Mucosa of rectum (tissue), 2 donors: ENCODE data around the gene HCFC1R1.

Source experiments
- H3K27ac ChIP-seq, 2 donors: one replicate each; pipeline ENCODE4 v1.7.0; 2013; ENCODE audit warnings: inconsistent platforms in 2 of 2, low read depth in 2 of 2, low read length in 2 of 2
- H3K27me3 ChIP-seq, 2 donors: one replicate each; pipeline ENCODE4 v1.7.0; 2013; ENCODE audit warnings: low read length in 2 of 2; ENCODE audit not compliant: control insufficient read depth in 2 of 2, insufficient read depth in 2 of 2
- H3K36me3 ChIP-seq, 2 donors: one replicate each; pipeline ENCODE4 v1.7.0; 2013; ENCODE audit warnings: low read length in 2 of 2; ENCODE audit not compliant: control insufficient read depth in 2 of 2, insufficient read depth in 2 of 2
- H3K4me1 ChIP-seq, 2 donors: one replicate each; pipeline ENCODE4 v1.7.0; 2013; ENCODE audit warnings: low read length in 2 of 2, mild to moderate bottlenecking in 1 of 2; ENCODE audit not compliant: control insufficient read depth in 2 of 2, insufficient read depth in 2 of 2
- H3K4me3 ChIP-seq, 2 donors: one replicate each; pipeline ENCODE4 v1.7.0; 2013; ENCODE audit warnings: low read length in 2 of 2
- H3K9ac ChIP-seq, 2 donors: one replicate each; pipeline ENCODE4 v1.7.0; 2013; ENCODE audit warnings: low read length in 2 of 2, low read depth in 1 of 2, mild to moderate bottlenecking in 1 of 2
- H3K9me3 ChIP-seq, 2 donors: one replicate each; pipeline ENCODE4 v1.7.0; 2013; ENCODE audit warnings: low read length in 2 of 2; ENCODE audit not compliant: control insufficient read depth in 2 of 2
- donor health status: healthy.
- donor health status: Normal muscosa, but diverticular disease.

HCFC1R1 gene

DNA sequence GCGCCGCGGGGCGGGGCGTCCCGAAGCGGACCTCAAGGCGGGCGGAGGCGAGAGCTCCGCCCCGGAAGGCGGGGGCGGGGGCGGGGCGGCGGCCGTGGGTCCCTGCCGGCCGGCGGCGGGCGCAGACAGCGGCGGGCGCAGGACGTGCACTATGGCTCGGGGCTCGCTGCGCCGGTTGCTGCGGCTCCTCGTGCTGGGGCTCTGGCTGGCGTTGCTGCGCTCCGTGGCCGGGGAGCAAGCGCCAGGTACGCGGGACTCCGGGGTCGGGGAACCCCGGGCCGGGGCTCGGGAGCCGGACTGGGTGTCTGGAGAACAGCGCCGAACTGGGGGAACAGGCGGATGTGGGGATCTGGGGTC is 3.5 kb downstream of the HCFC1R1 start, which contains the start of gene TNFRSF12A:
Gene TNFRSF12A, plus strand, starts transcription at position 122 of the 357 bp plus-strand sequence. Its CDS starts 30 bp downstream, at position 152.
- H3K4me3 ChIP-seq, result peak within 1 kb of the TSS; percentile 75 to 84
- H3K4me1 ChIP-seq, result peaks cover 36 to 37% of the 10 kb centered on the region in 2 donors
- no peaks in the 10 kb centered on the region for H3K36me3 ChIP-seq
- peak within 1 kb of the TSS; percentile 68 to 84 for H3K9ac ChIP-seq
- H3K27ac ChIP-seq, result peak within 1 kb of the TSS; percentile 79 to 90
- no peaks in the 10 kb centered on the region for H3K9me3 ChIP-seq
- H3K27me3 ChIP-seq, result peaks cover 0 to 5% of the 10 kb centered on the region in 2 donors

DNA sequence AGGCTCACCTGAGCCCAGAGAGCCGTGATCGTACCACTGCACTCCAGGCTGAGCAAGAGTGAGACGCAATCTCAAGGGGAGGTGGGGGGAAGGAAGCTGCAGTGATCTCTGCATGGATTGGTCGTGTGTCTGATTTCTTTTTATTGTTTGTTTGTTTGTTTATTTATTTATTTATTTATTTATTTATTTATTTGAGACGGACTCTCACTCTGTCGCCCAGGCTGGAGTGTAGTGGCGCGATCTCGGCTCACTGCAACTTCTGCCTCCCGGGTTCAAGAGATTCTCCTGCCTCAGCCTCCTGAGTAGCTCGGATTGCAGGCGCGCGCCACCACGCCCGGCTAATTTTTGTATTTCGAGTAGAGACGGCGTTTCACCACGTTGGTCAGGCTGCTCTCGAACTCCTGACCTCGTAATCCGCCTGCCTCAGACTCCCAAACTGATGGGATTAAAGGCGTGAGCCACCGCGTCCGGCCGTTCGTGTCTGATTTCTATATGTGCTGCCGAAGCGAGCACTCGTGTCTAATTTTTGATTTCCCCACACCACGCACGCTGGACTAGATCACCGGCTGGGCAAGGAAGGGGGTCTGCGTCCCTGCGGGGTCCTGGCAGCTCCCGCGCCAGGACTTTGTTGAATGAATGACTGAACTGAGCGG is 4.0 kb downstream of the HCFC1R1 start:
- H3K9ac ChIP-seq, result no peak overlapping the region
- peak overlapping the region in 1 of 2 donors; percentile 79 for H3K27ac ChIP-seq
- H3K36me3 ChIP-seq, result no peaks in the 10 kb centered on the region
- H3K4me1 ChIP-seq, result peaks cover 36 to 37% of the 10 kb centered on the region in 2 donors
- no peaks in the 10 kb centered on the region for H3K9me3 ChIP-seq
- peak overlapping the region; percentile 64 to 73 for H3K4me3 ChIP-seq
- peaks cover 0 to 5% of the 10 kb centered on the region in 2 donors for H3K27me3 ChIP-seq

DNA sequence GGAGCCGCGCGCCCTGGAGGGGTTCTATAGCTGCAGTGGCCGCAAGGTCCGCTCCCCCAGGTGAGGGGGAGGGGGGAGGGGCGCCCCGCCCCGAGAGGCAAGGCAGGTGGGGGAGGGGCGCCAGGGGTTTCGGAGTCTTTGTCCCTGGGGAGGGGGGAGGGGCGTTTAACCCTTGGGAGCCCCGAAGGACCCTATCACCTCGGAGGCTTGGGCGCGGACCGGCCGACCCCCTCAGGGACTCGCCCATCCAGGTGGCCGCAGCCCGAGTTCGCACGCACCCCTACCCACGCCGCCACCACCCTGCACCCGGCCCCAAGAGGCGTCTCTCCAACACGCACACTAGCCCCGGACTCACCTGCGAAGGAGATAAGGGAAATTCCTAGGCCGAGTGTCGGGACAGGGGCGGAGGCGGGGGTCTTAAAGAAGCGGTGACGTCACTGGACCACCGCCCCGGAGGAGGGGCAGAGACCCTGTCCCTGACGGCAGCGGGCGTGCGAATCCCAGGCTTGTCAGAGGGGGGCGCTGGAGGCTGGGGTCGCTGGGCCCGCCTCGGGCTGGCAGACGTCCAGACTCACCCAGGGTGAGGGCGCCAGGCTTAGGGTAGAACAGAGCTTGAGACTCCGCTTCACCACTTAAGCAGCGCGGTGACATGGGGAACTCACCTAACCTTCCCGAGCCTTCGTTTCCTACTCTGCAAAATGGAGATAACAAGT is 5.8 kb downstream of the HCFC1R1 start, which contains the start of gene CLDN6:
Gene CLDN6, minus strand, starts transcription at position 390 of the 713 bp plus-strand sequence. CDS start 2,162 bp downstream, outside the sequence.
- H3K4me1 ChIP-seq, result peaks cover 29 to 31% of the 10 kb centered on the region in 2 donors

DNA sequence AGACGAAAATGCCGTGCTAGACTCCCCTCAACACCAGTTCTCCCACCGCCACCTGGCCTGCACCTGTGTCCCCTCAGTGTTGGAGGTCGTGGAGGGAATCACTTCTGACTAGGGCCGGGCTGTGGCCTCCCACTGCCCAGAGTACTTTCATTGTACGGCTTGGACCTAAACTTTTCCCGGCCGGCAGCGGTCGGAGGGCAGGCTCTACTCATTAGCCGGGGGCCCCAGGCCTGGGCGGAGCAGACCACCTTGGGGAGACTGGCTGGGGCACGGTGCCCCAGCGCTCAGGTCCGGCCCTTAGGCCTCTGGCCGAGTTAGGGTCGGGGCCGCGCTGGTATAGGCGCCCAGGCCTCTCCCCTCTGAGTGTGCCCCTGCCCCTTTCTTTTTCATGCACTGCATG is 6.4 kb downstream of the HCFC1R1 start:
- Histone ChIP-seq H3K36me3 (no peaks in the 10 kb centered on the region), H3K27ac (no peak overlapping the region), H3K4me1 (peaks cover 23 to 28% of the 10 kb centered on the region in 2 donors), H3K27me3 (peaks cover 0 to 5% of the 10 kb centered on the region in 2 donors), H3K9me3 (no peaks in the 10 kb centered on the region), H3K9ac (no peak overlapping the region), H3K4me3 (no peak overlapping the region)

More for the DNA sequence above, 5.8 kb downstream of the HCFC1R1 start, which contains the start of gene CLDN6:
- Histone ChIP-seq H3K36me3 (no peaks in the 10 kb centered on the region), H3K4me3 (no peak within 1 kb of the TSS), H3K9ac (peak within 1 kb of the TSS in 1 of 2 donors; percentile 20), H3K27me3 (peaks cover 0 to 5% of the 10 kb centered on the region in 2 donors), H3K27ac (no peak within 1 kb of the TSS), H3K9me3 (no peaks in the 10 kb centered on the region)

DNA sequence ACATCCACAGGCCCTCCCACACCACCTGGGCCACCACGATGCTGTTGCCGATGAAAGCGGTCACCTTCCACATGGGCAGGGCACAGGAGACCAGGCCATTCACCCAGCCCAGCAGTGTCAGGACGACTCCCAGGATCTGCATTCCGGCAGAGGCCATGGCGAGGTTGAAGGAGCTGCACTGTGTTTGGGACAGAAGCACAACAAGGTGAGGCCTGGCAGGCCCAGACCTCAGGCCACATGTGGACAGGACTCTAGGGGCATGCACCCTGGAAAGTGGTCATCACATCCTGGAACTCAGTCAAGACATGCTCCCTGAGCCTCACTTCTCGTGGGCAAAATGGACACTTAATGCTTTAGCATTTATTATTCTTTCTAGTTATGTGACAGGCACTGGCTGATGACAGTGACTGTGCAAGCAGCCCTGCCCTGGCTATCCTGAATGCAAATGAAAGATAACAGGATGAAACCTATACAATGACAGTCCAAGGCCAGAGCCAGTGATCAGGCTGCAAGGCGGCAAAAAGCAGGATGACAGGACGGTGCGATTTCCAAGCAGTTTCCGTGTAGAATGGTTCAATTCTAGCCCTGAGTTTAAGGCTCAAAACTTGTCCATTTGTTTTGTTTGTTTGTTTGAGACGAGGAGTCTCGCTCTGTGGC is 7.7 kb downstream of the HCFC1R1 start:
- no peak overlapping the region for H3K9ac ChIP-seq
- no peak overlapping the region for H3K27ac ChIP-seq
- peaks cover 18 to 19% of the 10 kb centered on the region in 2 donors for H3K4me1 ChIP-seq
- H3K36me3 ChIP-seq, result no peaks in the 10 kb centered on the region
- no peaks in the 10 kb centered on the region for H3K9me3 ChIP-seq
- H3K4me3 ChIP-seq, result no peak overlapping the region
- peaks cover 5% of the 10 kb centered on the region in 2 donors for H3K27me3 ChIP-seq

DNA sequence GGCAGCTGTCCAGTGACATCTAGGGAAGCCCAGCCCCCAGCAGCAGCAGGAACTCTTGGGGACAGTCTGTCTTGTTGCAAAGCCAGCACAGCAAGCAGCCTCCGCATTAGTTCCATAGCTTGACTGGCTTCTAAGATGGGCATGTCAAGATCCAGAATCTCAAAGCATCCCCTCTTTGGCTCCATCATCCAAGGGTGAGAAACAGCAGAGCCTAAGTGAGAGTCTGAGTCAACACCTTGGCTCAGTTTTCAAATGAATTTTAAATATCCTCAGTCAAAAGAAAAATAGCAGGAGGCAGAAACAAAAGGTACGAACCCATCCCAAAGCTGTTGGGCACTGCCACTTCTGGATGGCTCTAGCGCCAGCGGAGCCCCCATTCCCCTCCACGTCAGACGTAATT is 8.8 kb downstream of the HCFC1R1 start:
- H3K27me3 ChIP-seq, result peaks cover 5 to 7% of the 10 kb centered on the region in 2 donors

DNA sequence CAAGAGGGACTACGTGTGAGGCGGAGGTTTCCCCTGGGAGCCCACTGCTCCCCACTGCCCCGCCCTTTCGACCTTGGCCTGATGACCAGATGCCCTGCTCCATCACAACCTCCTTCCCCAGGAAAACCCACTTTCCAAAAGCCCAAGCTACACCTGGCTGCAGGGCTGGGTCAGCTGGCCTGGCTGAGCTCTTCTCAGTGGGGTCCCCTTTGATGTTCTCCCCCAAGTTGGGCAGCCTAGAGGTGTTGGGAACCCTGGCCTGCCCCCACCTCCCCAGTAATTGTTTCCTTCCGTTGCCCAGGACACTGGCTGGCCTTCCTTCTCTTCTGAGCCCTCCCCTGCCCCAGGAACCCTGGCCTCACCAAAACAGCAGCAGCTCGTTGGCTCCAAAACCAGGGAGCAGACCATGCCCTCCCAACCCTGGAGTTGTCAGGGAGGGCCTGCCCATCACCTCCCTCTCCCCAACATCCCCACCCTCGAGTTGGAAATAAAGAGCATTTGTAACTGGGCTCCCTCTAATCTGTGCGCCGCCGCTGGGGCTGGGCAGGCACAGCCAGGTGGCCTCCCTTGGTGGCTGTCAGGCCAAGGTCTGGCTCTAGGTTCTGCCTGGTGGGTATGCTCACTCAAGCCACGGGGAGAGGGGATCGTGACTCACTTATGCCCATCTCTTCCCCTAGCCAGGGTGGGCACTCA is 9.6 kb downstream of the HCFC1R1 start:
- Histone ChIP-seq H3K36me3 (no peaks in the 10 kb centered on the region), H3K9ac (no peak overlapping the region), H3K9me3 (no peaks in the 10 kb centered on the region), H3K27ac (no peak overlapping the region), H3K4me3 (no peak overlapping the region), H3K27me3 (peaks cover 5 to 7% of the 10 kb centered on the region in 2 donors), H3K4me1 (peaks cover 11 to 13% of the 10 kb centered on the region in 2 donors)

More for the DNA sequence above, 8.8 kb downstream of the HCFC1R1 start:
- Histone ChIP-seq H3K9me3 (no peaks in the 10 kb centered on the region), H3K36me3 (no peaks in the 10 kb centered on the region), H3K4me3 (no peak overlapping the region), H3K4me1 (peaks cover 14 to 15% of the 10 kb centered on the region in 2 donors), H3K27ac (no peak overlapping the region), H3K9ac (no peak overlapping the region)

DNA sequence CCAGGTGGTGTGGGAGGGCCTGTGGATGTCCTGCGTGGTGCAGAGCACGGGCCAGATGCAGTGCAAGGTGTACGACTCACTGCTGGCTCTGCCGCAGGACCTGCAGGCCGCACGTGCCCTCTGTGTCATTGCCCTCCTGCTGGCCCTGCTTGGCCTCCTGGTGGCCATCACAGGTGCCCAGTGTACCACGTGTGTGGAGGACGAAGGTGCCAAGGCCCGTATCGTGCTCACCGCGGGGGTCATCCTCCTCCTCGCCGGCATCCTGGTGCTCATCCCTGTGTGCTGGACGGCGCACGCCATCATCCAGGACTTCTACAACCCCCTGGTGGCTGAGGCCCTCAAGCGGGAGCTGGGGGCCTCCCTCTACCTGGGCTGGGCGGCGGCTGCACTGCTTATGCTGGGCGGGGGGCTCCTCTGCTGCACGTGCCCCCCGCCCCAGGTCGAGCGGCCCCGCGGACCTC is 10.2 kb downstream of the HCFC1R1 start:
- H3K36me3 ChIP-seq, result no peaks in the 10 kb centered on the region
- H3K9me3 ChIP-seq, result no peaks in the 10 kb centered on the region

DNA sequence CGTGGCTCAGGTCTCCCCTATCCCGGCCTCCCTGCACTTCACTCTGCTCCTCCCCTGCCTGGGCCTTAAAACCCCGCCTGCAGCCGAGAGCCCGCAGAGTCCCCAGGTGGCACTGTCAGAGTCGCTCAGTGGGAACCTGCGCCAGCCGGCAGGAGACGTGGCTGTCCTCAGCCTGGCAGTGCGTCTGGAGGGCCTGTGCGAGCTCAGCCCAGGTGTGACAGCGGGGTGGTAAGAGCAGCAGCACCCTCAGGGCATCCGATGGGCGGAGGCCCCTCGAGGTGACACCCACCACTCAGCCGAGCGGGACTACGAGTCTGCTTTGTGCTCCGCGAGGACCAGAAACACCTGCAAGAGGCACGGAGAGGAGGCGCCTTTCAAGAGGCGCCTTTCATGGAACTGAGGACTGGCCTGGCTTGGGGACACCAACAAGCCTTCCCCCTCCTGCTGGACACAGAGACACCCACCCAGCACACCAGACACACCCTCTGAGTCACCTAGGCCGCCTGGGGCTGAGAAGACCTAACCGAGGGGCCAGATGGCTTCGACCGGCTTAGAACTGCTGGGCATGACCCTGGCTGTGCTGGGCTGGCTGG is 10.8 kb downstream of the HCFC1R1 start, which contains the start of gene CLDN9:
Gene CLDN9, plus strand, starts transcription at position 96 of the 593 bp plus-strand sequence. Its CDS starts 440 bp downstream, at position 536.
- Histone ChIP-seq H3K4me3 (peak within 1 kb of the TSS; percentile 13 to 35), H3K36me3 (no peaks in the 10 kb centered on the region), H3K9me3 (no peaks in the 10 kb centered on the region), H3K9ac (peak within 1 kb of the TSS in 1 of 2 donors; percentile 6), H3K27me3 (peaks cover 0 to 11% of the 10 kb centered on the region in 2 donors), H3K4me1 (peaks cover 16 to 19% of the 10 kb centered on the region in 2 donors), H3K27ac (no peak within 1 kb of the TSS)

More for the DNA sequence above, 10.2 kb downstream of the HCFC1R1 start:
- Histone ChIP-seq H3K27me3 (peaks cover 4 to 7% of the 10 kb centered on the region in 2 donors), H3K9ac (no peak overlapping the region), H3K4me1 (peaks cover 14 to 17% of the 10 kb centered on the region in 2 donors), H3K27ac (no peak overlapping the region), H3K4me3 (no peak overlapping the region)
